Motor neuron (in vitro differentiated cells): ENCODE results near the gene NAALADL2. TPM values are rescaled to one million over a fixed set of nuclear protein-coding genes. Genes with fewer than 3 reads are reported as not detected.

ENCODE experiments used
- ATAC-seq, 8 experiments: fragments of 200-7000 bp; cut with Tn5 transposase; replicated peaks in 6 of 8; 2 replicates each; pipeline ENCODE4 v1.8.0; 2021; ENCODE audit warnings: mild to moderate bottlenecking in 8 of 8, moderate library complexity in 8 of 8
- H3K27ac ChIP-seq, 2 donors: fragments of 250-450 bp; sonication (Bioruptor Pico); 2 replicates each; pipeline ENCODE4 v1.9.0; 2021; ENCODE audit warnings: antibody characterized with exemption in 2 of 2, mild to moderate bottlenecking in 2 of 2, moderate library complexity in 1 of 2
- H3K4me1 ChIP-seq, 2 donors: fragments of 250-450 bp; sonication (Bioruptor Pico); replicated peaks in 1 of 2; 2 replicates each; pipeline ENCODE4 v1.6.1; 2021; ENCODE audit warnings: antibody characterized with exemption in 2 of 2, mild to moderate bottlenecking in 2 of 2, moderate library complexity in 1 of 2
- H3K4me3 ChIP-seq, 5 donors: fragments of 250-450 bp; sonication (Bioruptor Pico); 2 replicates each; pipeline ENCODE4 v1.9.0; 2021; ENCODE audit warnings: antibody characterized with exemption in 5 of 5, mild to moderate bottlenecking in 5 of 5, moderate library complexity in 4 of 5
- WGBS, 10 experiments: fragments of 450-650 bp; shearing (Covaris generic); methylation state at CpG; one replicate each; pipeline ENCODE4 v1.0.0; 2022; 5-methylcytosine and 5-hydroxymethylcytosine counted together
- in situ Hi-C, 9 experiments: fragments of 400-800 bp; cut with MboI; loops; one replicate each; pipeline ENCODE4 v1.15.0; 2021; ENCODE audit warnings: low sequenced_read_pairs in 9 of 9, low pct_unique_long_range_greater_than_20kb in 2 of 9; ENCODE audit not compliant: unreplicated experiment in 9 of 9
- total RNA-seq, 8 experiments: library from RNA; unstranded; fragments of 300-600 nt; gene quantifications; 2 replicates each; pipeline versions ENCODE4 v1.2.3 to v1.2.4, GENCODE V29; 2022

Gene NAALADL2
- total RNA-seq: 1 to 10 TPM; 1.1 to 5.4 (median 2.0) TPM

DNA sequence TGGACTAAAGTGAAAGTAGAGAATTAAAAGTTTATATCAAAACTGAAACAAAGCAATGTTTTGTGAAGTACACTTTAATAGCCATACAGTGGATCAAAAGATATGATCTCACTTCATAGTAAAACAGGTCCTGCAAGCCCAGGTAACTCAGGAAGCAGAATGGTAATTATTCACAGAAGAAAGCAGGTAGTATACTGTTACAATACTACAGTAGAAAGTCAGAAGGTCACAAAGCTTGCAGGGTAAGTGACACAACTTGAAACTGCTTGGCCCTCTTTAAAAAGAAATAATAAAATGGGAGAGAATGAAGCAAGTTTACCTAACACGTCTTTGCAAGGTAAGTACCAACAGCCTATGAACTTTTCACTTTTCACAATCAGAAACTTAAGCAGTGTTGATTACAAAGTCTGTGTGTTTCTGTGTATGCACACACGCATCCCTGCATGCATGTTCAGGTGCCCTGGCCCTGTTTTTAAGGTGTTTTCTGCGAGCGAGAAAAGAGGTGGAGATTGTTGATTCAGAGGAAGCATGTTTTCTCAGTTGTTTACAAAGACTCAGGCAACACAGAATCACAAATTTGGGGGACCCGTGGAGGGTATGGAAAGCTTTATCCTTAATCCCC, at the start of gene NAALADL2:
Gene NAALADL2, plus strand, starts transcription at position 221 of the 622 bp plus-strand sequence.
- no peak for ATAC-seq
- in situ Hi-C loops: no loop called here
- H3K27ac ChIP-seq: no peak within 1 kb of the TSS
- no peak within 1 kb of the TSS for H3K4me3 ChIP-seq
- WGBS, 10 experiments: 78 to 91% (median 88%) methylated on average over 1 to 5 of the region's 5 CpGs; no CpG with 5 or more reads in 1 of the 10 experiments
- no peaks in the 10 kb centered on the region for H3K4me1 ChIP-seq

DNA sequence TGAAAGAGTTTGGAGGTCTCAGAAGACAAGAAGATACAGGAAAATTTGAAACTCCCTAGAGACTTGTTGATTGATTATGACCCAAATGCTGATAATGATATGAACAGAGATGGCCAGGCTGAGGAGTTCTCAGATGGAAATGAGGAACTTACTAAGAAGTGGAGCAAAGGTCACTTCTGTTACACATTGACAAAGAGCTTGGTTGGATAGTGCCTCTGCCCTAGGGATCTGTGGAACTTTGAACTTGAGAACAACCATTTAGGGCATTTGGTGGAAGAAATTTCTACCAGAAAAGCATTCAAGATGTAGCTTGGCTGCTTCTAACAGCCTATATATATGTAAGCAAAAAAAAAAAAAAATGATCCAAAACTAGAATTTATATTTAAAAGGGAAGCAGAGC, 48.9 kb upstream of the NAALADL2 start:
- no peak for ATAC-seq
- H3K27ac ChIP-seq: no peak overlapping the region
- H3K4me1 ChIP-seq: no peaks in the 10 kb centered on the region
- no peak overlapping the region for H3K4me3 ChIP-seq
- in situ Hi-C loops: no loop called here

DNA sequence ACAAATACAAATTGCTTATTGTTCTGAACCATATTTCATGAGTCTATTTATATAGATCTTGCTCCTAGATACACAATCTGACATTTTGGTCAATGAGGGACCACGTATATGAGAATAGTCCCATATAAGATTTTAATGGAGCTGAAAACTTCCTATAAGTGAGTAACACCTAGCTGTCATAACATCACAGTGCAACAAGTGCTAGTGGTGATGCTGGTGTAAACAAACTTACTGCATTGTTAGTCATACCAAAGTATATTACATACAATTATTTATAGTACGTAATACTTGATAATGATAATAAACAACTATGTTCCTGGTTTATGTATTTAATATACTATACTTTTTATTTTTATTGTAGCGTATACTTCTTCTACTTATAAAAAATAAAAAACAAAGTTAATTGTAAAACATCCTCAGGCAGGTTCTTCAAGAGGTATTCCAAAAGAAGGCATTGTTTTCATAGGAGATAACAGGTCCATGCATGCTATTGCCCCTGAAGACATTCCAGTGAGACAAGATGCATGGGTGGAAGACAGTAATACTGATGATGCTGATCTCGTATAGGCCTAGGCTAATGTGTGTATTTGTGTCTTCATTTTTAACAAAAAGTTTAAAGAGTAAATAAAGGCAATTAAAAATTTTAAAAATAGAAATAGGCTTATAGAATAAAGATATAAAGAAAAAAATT, 46.8 kb upstream of the NAALADL2 start:
- in situ Hi-C loops: no loop called here
- Histone ChIP-seq H3K27ac (no peak overlapping the region), H3K4me1 (no peaks in the 10 kb centered on the region), H3K4me3 (no peak overlapping the region)
- 56 to 97% (median 89%) methylated on average over 2 to 4 of the region's 4 CpGs for WGBS, 10 experiments
- ATAC-seq: no peak

DNA sequence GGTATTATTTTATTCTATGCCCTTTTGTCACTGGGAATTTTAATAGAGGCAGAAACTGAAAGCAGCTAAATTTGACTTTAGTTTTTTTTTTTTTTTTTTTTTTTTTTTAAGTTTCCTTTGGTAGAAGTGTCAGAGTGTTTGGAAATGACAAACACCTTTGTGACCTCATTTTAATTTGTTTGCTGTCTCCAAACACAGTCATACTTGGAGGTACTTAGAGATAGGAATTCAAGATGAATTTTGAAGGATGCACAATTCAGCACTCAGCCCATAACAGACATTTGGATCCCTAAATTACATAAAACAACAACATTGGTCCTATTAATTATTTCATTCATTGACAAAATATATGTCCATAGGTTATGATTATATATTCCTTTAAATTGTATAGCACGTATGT, 43.4 kb upstream of the NAALADL2 start:
- Histone ChIP-seq H3K27ac (no peak overlapping the region), H3K4me1 (no peaks in the 10 kb centered on the region), H3K4me3 (no peak overlapping the region)
- in situ Hi-C loops: no loop called here
- no peak for ATAC-seq
- 23 to 100% (median 60%) methylated on average over 1 of the region's 1 CpG; no CpG with 5 or more reads in 2 of the 10 experiments for WGBS, 10 experiments

DNA sequence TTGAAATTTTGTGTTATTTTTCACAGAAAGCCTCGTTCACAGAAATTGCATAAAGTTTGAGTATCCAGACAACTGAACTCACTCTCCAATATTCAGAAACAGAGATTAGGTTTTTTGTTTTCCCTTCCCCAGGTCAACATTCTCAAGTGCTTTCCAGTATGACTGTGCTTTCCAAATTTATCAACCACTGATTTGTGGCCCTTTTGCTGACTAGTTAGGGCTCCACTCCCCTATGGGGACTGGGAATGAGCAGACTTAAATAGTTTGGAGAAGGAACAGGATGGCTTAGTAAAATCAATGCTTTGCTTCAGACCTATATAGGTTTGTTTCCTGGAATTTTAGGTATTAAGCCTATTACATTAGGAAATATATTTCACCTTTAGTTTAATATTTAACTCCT, 38.2 kb upstream of the NAALADL2 start:
- Histone ChIP-seq H3K27ac (no peak overlapping the region), H3K4me1 (no peaks in the 10 kb centered on the region), H3K4me3 (no peak overlapping the region)
- in situ Hi-C loops: no loop called here
- ATAC-seq: no peak
- WGBS, 10 experiments: 8 to 100% (median 71%) methylated on average over 1 of the region's 1 CpG; no CpG with 5 or more reads in 1 of the 10 experiments

DNA sequence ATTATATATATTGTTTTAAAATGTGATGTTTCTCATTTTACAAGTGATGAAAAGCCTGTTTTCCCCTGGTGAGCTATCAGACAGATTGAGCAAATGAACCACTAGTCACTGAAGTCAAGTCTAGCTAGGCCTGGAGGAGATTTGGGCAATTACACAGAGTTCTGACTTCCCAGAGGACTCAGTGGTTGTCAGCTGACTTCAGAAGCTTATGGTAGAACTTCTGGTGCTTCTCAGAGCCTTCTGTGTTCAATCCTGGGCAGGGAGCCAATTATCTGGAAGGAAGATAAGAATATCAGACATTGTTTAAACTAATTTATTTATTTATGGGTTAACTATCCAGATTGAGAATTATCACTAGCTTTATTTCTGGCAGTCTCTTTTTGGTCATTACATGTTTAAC, 37.7 kb upstream of the NAALADL2 start:
- Histone ChIP-seq H3K27ac (no peak overlapping the region), H3K4me1 (no peaks in the 10 kb centered on the region), H3K4me3 (no peak overlapping the region)
- in situ Hi-C loops: no loop called here
- ATAC-seq: no peak

DNA sequence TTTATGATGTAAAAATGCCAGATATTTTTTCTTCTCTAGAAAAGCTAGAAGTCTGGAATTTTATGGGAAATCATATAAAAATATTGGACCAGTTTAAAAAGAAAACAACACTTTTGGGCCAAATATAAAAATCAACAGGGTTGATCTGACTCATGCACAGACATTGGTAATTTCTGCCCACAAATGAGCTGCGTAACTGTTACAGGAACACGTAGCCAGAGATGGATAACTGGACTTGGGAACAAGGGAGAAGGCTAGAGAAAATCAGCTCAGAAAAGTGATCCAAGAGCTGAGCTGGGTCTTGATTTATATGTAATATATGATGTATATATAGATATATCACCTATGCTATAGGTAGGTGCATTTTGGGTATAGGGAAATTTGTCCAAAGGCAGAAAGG, 36.8 kb upstream of the NAALADL2 start:
- Histone ChIP-seq H3K27ac (no peak overlapping the region), H3K4me3 (no peak overlapping the region), H3K4me1 (no peaks in the 10 kb centered on the region)
- ATAC-seq: no peak
- WGBS, 10 experiments: 54 to 100% (median 91%) methylated on average over 2 of the region's 2 CpGs; no CpG with 5 or more reads in 2 of the 10 experiments
- in situ Hi-C loops: no loop called here

DNA sequence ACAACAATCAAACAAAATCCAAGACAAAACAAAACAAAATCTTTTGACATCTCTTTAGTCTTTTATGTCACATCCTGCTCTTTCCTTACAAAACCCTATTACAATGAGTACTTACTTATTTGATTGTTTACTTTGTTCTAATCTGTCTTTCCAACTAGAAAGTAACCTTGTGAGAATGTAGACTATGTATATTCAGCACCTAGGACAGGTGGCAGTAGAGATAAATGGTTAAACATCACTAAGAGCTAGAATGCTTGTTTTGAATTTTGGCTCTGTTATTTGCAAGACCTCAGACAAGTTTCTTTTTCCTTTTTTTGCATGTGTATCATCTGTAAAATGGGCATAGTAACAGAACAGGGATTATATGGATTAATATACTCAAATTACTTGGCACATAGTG, 33.1 kb upstream of the NAALADL2 start:
- in situ Hi-C loops: no loop called here
- Histone ChIP-seq H3K27ac (no peak overlapping the region), H3K4me1 (no peaks in the 10 kb centered on the region), H3K4me3 (no peak overlapping the region)
- ATAC-seq: no peak

DNA sequence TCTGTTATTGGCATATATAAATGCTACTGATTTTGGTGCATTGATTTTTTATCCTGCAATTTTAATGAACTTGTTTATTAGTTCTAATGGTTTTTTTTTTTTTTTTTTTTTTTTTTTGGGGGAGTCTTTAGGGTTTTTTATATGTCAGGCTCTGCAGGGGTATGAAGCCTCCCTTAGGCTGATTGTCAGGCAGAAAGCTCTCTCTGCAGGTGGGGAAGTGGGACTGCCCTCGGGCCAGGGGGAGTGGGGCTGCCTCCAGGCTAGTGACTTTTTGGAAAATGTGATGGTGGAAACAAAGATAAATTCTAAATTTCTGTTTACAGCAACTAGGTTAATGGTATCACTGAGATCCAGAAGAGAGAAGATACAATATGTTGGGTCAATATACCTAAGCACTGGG, 14.4 kb upstream of the NAALADL2 start:
- WGBS, 10 experiments: 0 to 83% (median 18%) methylated on average over 1 of the region's 1 CpG; no CpG with 5 or more reads in 5 of the 10 experiments
- Histone ChIP-seq H3K4me1 (no peaks in the 10 kb centered on the region), H3K27ac (no peak overlapping the region), H3K4me3 (no peak overlapping the region)
- in situ Hi-C loops: no loop called here
- ATAC-seq: no peak

DNA sequence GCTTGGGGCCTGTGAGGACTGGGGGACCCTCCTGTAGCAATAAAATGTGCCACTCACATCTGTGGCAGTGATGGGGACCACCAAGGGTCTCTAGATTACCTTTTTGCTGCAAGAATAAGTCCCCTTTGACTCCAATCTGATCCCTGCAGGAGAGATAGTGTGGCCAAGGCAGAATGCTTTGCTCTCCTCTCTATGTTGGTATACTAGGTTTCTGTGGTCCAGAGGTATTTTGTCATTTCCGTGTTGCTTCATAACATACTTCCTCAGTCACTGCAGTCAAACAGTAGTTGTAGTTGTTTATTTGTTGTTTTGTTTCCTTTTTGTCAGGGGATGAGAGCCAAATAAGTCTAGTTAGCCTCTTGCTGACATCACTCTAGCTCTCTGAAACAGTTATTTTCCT, 13.1 kb upstream of the NAALADL2 start:
- whole genome bisulfite sequencing, 10 experiments: 17 to 100% (median 60%) methylated on average over 1 of the region's 1 CpG; no CpG with 5 or more reads in 3 of the 10 experiments
- Histone ChIP-seq H3K4me1 (no peaks in the 10 kb centered on the region), H3K27ac (no peak overlapping the region), H3K4me3 (no peak overlapping the region)
- no peak for ATAC-seq
- in situ Hi-C loops: no loop called here

DNA sequence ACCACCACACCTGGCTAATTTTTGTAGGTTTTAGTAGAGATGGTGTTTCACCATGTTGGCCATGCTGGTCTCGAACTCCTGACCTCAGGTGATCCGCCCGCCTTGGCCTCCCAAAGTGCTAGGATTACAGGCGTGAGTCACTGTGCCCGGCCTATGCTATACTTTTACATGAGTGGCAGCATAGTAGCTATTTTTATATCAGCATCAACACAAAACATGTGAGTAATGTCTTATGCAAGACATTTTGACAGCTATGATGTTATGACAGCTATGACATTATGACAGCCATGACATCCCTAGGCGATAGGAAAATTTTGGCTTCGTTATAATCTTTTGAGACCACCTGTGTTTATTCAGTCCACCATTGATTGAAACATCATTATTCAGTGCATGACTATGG, 4.1 kb upstream of the NAALADL2 start:
- no peak for ATAC-seq
- no peak overlapping the region for H3K4me3 ChIP-seq
- H3K4me1 ChIP-seq: no peaks in the 10 kb centered on the region
- 42 to 100% (median 92%) methylated on average over 2 to 7 of the region's 7 CpGs; no CpG with 5 or more reads in 2 of the 10 experiments for WGBS, 10 experiments
- in situ Hi-C loops: no loop called here
- no peak overlapping the region for H3K27ac ChIP-seq

DNA sequence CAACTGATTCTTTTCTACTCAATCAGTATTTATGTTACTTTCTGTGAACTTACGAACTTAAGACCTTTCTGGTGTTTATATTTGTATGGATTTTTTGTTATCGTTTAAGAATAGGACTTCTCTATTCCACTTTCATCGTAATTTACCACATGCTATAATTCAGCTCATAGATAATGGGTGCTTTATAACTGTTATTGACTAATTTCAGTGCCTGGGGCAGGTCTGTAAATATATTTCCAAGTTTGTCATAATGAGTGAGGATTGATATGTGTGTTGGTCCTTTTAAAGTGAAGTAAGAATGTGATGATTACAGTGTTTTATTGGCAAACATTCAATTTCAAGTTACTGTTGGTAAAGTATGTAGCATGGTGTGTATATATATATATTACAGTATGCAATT, 1.8 kb upstream of the NAALADL2 start:
- ATAC-seq: no peak
- WGBS, 10 experiments: 33 to 92% (median 83%) methylated on average over 1 to 3 of the region's 3 CpGs; no CpG with 5 or more reads in 2 of the 10 experiments

DNA sequence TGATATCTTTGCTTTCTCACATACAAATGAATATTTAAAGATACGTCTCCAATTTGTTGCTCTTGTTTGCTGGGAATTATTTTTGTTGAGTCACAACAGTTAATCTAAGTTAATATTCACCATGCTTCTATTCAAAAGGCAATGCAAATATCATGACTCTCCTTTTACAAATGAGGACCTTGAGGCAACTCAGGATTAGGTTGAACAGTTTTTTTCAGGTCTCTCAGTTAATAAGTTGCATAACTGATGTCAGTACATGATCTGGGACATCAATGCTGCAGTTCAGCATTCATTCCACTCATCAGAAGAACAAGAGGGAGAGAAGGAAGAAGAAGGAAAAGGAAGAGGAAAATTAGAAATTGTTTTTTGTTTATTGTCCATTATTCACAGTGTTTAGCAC, 781 bp upstream of the NAALADL2 start:
- Histone ChIP-seq H3K27ac (no peak overlapping the region), H3K4me1 (no peaks in the 10 kb centered on the region), H3K4me3 (no peak overlapping the region)
- peak in 3 of 8 experiments; percentile 72 to 92 (median 91) for ATAC-seq
- WGBS, 10 experiments: 0 to 100% (median 67%) methylated on average over 1 of the region's 1 CpG; no CpG with 5 or more reads in 1 of the 10 experiments
- in situ Hi-C loops: no loop called here

More for the DNA sequence above, 1.8 kb upstream of the NAALADL2 start:
- H3K4me1 ChIP-seq: no peaks in the 10 kb centered on the region
- H3K4me3 ChIP-seq: no peak overlapping the region
- in situ Hi-C loops: no loop called here
- no peak overlapping the region for H3K27ac ChIP-seq

DNA sequence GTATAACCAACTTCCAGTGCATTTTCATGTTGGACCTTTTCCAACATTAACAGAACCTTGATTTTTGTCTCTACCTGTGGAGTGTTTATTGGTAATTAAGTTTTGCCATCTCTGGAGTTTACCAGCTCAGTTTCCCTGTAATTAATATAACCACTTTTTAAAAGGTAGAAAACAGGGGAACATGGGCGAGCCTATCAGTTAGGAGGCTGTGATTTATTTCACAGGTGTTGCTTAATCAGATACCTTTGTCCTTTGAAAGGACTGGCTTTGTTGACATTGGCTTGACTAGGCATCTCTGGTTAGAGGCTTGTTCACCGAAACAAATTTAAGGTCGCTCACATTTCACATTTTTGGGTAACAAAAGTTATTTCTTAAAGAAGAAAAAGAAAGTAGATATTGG, 622 bp downstream of the NAALADL2 start:
- 83 to 100% (median 96%) methylated on average over 2 to 3 of the region's 3 CpGs; no CpG with 5 or more reads in 4 of the 10 experiments for WGBS, 10 experiments

More for the DNA sequence above, 622 bp downstream of the NAALADL2 start:
- H3K4me1 ChIP-seq: no peaks in the 10 kb centered on the region
- in situ Hi-C loops: no loop called here
- no peak for ATAC-seq
- no peak overlapping the region for H3K4me3 ChIP-seq
- no peak overlapping the region for H3K27ac ChIP-seq
